Measurements from ENCODE around the gene PIPOX.
"Not testable (repeated sequence)": the region's sequence is repeated elsewhere in the genome, so short reads cannot be mapped to it uniquely, and the experiment has no call there.

PIPOX gene

DNA sequence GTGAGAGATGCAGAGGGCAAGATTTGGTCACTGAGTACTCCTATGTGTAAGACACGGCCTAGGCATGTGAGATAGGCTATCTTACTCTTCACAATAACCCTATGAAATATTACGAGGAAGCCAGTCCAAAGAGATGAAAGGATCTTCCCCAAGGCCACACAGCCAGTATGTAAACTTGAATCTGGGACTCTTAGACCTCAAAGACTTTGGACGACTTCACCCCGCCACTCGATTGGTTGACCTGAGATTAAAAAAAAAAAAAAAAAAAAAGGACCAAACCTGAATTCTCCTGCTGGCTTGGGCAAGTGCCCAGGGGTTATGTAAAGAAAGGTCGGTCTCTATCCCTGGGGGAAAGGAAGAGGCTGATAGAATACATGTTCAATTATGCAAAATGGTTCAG is 33.1 kb downstream of the PIPOX start:
- DNase-seq (ENCODE audit: low read depth), result no peak

DNA sequence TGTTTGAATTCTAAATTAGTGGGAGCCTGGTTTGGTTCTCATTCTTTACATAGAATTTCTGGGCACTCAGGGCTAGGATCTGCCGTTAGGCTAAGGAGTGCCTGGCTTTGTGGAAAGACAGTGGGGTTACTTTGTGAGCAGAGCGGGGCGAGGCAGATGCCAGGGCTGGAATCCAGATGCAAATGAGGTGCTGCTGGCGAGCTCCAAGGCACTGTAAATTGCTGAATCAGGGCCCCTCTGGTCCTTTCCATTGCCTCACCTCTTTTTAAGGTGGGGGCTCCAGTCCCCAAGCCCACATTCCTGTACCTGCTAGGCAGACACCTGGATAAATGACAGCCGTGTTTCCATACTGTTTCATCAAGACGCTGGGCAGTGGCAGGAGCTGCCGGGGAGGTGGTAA is 33.8 kb downstream of the PIPOX start:
- no peak for DNase-seq (ENCODE audit: low read depth)

DNA sequence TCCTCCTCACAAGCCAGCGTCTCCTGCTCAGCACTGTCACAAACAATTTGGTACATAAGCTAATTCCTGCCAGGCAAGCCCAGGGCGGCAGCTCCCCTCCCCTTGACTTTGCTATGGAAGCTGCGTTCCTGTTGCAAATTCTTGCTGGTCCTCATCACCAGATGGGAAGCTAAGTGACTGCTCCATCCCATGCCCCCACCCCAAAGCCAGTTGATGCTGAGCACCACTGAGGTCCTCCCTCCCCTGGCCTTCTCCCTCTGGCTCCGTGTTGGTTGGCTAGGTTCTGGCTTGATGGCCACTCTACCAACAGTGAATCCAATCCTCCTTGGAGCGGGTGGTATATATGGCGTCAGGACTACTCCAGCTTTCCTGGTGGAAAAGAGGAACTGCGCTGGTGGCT is 34.4 kb downstream of the PIPOX start:
- no peak for DNase-seq (ENCODE audit: low read depth)

DNA sequence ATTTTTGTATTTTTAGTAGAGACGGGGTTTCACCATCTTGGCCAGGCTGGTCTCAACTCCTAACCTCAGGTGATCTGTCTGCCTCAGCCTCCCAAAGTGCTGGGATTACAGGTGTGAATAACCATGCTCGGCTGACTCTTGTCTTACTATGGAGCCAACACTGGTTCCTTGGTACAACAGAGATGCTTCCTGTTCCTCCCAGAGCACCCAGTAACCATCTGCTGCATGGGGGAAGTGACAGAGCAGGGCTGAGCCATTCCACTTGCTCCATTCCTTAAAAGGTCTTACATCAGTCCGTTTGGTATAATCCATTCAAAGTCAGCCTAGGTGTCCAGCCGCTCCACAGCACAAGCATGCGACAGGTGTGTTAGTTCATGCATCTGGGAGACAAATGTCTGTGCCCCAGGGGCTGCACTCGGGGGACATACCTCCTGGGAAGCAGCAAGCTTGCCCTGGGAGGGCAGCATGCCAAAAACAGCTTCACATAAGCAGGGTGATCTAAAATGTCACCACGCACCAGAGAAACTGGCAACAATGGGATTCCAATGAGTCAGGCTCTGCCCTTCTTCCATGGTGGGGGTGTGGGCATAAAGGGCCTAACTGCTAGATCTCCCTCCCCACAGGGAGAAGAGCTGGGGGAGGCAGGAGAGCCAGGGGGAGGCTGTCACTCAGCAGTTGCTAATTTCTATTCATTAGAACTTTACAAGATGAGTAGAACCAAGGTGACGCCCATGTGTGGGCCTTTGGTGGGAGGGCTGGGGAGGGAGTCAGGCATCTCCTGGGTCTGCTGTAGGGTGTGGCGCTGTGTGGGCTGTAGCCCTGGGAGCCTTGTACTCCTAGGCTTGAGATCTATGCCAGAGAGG is 35.5 kb downstream of the PIPOX start:
- DNase-seq (ENCODE audit: low read depth), result no peak

DNA sequence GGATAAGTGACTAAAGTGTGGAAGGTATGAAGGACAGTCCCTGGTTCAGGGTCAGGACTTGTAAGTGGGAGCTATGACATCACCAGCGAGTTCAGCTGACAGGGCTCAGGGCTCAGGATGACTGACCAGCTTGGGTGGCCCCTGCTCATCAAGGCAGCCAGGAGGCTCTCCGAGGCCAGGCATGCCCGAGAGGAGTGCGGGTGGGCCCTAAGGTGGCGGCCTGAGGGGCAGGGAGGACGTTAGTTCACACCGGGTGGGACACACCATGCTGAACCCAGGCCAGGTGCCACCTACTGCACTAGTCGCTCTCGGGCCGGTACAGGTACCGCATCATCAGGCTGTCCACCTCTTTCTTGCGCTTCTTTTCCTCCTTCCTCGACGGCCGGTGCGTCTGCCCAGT is 36.5 kb downstream of the PIPOX start:
- no peak for DNase-seq (ENCODE audit: low read depth)

DNA sequence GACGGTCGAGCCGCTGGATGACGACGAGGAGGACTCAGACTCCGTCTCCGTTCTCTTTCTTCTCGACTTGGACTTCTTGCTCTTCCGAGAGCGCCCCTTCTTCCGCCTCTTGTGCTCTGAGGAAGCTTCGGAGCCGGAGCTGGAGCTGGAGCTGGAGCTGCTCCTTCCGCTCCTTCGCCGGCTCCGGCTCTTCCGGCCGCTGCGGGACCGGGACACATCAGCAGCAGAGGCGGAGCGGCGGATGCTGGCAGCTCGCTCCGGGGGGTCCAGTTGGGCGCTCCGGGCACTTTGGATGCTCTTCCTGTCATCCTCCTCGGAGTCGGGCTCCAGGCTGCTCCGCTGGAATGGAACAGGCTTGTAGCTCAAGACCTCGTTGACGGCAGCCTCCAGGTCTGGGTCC is 36.9 kb downstream of the PIPOX start:
- DNase-seq (ENCODE audit: low read depth), result no peak

DNA sequence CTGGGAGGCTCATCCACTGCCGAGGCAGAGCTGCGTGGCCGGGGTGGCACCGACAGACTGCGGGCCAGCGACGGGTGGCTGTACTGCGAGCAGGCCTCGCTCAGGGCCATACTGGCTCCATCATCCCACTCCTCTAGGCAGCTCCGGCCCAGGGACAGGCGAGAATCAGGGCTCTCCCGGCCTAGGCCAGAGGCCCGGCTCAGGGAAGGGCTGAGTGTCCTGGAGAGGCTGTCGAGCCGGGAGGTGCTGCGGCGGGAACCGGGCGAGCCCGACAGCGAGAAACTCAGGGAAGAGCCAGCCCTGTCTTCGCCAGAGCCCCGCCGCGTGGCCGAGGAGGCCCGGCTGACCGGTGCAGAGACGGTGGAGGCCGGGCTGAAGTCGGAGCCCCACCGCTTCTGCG is 37.4 kb downstream of the PIPOX start:
- DNase-seq (ENCODE audit: low read depth), result no peak

DNA sequence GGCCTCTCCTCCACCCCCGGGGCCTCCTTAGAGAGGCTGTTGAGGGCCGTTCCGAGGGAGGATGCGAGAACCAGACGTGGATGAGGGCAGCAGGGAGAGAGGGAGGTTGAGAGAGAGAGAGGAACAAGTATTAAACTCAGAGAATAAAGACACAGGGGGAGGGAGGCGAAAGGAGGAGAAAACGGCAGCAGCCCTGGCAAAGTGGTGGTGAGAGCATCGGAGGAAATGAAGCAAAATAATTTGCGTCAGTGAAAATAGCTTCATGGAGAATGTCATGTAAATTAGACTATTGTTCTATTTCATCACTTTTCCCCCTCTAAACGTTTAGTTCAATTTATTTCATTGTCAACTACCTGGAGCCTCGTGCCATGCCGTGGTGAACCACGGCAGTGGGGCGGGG is 38.0 kb downstream of the PIPOX start:
- no peak for DNase-seq (ENCODE audit: low read depth)

DNA sequence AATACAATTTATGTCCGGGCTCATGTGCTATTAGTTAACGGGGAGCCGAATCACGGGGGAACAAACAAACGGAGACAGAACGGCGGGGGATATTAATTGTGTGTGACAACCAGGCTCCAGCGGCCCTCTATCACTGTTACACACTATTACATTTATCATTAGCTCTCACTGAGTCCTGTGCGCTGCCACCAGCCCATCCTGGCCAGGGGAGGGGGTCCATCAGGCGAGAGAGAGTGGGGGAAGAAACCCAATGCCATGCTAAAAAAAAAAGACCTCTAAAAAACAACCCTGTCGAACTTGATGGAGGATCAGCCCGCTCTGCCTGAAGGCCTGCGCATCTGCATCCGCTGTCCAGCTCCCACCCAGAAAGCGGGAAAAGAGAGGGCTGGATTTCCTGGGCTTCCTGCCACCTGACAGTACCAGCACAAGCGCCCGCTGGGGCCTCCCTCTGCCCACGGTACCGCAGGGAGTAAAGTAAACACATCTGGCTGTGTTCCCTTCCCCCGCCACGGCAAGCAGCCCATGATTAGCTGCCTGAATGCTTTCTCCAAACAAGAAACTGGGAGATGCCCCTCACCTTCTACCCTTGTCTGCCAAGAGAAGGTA is 41.7 kb downstream of the PIPOX start:
- no peak for DNase-seq (ENCODE audit: low read depth)

DNA sequence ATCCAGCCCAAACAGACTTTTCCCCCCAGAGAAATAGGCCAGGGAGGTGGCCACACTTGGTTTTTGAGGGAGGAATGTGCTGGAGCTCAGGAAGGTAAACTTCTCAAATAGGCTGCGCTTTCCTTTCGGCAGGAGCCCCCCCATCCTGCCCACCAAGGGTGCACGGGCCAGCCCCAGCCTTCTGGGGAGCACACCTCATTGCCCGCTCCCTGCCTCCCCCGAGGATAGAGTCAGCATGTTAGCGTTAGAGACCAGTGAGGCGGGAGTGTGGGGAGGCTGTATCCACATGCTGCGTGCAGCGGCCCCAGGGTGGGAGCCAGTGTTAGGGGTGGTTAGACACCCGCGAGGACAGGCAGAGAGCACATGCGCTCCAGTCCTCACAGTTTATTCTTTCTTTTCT is 42.3 kb downstream of the PIPOX start:
- no peak for DNase-seq (ENCODE audit: low read depth)

DNA sequence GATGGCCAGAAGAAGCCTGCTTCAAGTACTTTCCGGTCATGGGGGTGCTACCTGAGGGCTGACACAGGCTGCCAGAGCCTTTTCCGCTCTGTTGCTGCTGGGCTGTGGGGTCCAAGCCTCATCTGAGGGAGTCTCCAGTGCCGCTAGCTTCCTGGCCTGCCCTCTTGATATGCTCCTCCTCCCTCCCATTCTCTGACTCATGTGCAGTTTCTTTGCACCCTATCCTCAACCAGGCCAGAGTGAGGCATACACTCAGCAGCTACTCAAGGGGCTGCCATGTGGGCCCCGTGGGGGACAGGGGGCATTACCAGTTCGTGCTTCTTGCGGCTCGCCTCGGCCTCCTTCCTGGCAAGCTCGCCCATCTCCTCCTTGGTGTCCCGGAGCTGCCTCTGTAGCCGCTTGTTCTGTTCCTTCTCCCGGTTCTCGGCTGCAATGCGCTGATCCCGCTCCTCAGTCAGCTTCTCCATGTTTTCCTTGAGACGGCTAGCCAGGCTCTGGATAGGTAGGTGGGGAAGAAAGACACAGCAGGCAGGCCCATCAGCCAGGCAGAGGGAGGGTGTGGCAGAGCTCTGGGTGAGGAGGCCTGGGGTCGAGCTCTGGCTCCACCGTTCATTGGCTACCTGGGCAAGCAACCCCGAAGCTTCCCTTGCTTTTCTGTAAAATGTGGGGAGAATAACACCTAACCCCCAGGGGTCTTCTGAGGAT is 43.8 kb downstream of the PIPOX start:
- no peak for DNase-seq (ENCODE audit: low read depth)

DNA sequence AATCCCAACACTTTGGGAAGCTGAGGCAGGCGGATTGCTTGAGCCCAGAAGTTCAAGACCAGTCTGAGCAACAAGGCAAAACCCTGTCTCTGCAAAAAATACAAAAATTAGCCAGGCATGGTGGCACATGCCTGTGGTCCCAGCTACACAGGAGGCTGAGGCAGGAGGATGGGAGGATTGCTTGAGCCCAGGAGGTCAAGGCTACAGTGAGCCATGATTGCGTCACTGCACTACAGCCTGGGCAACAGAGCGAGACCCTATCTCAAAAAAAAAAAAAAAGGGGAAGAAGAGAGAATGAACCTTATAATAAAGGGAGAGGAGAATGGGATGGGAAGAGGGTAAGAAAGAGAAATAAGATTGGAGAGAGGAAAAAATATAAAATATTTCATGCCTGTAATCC is 45.8 kb downstream of the PIPOX start:
- DNase-seq (ENCODE audit: low read depth), result not testable (repeated sequence)

DNA sequence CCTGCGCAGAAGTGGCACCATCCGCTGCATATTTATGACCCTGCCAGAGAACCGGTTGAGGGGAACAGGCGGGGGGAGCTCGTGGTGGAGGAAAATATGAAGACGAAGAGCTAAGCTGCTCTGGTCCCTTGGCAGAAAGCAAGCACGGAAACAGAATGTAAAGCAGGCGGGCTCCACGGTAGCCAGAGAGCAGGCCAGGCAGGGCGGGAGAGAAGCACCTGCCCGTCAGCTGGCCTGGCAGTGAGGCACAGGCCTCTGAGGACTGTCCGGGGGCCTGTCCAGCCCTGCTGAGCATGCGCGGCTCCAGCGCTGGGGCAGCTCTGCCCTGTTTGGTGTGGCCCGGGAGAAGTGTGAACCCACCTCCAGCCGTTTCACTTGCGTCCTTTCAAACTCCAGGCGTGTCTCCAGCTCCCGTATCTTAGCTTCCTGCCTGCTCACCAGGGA is 46.7 kb downstream of the PIPOX start:
- no peak for DNase-seq (ENCODE audit: low read depth)

DNA sequence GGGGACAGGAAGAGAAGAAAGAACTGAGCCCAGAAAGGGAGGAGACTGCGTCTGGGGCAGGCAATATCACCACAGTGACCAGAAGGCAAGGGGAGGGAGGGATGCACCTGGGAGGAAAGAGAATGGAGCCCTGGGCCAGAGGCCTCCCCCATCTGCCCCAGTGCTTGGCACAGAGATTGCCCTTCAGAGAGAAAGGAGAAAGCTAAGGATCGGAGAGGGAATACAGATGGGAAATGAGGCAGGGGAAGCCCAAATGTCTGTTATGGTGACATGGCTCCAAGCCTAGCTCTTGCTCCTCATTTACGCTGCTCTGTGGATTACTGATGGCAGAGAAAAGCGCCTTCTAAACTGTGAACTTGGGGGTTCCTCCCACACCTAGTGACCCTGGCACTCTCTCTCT is 47.2 kb downstream of the PIPOX start:
- no peak for DNase-seq (ENCODE audit: low read depth)

DNA sequence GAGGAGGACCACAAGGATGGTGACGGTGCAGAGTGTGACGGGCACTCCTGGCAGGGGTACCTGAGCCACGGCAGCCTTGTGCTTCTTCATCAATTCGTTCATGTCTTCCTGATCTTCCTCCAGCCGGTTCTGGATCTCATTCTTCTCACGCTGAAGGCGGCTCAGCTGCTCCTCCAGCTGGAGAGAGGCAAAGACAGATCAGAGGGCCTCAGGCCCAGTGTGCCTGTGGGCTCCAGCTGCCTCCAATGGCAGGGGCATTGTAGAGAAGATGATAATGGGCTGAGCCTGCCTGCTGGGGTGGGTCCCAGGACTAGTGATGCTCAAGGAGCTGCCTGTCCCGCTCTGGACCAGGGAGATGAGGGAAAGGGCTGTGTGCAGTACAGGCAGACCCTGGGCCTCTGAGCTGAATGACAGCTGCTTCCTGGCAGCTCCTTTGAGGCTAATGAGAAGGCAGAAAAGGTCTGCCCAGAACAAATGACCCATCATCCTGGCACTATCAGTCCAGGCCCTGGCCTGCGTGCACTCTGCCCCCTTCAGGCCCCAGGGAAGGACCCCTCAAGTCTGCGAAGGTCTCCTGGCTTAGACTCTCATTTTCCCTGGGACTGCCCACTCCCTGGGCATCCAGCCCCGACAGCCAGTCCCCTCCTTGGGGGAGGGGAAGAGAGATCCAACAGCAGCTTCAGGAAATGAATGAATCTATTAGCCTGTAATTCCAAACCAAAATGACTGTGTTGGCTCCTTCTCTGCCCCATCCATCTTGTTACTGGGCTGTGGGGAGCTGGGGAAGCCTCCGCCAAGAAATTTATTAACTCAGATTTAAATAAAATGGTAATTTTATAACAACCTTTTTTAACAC is 48.0 kb downstream of the PIPOX start:
- no peak for DNase-seq (ENCODE audit: low read depth)

DNA sequence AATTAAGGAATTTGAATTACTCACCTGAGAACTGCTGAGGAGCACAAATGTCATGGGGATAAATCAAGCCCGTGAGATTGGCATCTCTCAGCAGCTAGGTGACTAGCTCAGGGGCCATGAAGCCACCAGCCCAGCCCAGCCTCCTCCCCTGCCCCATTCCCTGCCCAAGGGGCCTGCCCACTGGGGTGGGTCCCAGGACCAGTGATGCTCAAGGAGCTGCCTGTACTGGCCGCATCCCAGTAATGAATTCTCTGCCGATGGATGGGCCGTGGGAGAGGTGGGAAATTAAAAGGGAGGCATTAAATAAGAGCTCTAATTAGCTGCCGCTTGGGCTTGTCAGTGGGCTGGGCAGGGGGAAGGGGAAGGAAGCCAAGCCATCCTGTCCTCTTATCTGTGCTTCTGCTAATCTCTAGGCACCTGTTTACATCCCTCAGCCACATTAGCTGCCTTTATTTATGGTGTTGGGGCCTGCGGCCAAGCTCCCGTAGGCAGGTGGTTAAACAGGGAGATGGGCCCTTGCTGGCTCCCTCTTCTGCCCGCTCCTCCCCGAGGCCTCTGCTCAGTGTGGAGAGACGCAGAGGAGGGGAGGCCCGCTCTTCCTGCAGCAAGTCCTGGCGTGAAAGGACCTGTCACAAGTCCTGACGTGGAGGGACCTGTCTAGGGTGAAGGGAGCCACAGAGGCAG is 48.8 kb downstream of the PIPOX start:
- DNase-seq (ENCODE audit: low read depth), result no peak

DNA sequence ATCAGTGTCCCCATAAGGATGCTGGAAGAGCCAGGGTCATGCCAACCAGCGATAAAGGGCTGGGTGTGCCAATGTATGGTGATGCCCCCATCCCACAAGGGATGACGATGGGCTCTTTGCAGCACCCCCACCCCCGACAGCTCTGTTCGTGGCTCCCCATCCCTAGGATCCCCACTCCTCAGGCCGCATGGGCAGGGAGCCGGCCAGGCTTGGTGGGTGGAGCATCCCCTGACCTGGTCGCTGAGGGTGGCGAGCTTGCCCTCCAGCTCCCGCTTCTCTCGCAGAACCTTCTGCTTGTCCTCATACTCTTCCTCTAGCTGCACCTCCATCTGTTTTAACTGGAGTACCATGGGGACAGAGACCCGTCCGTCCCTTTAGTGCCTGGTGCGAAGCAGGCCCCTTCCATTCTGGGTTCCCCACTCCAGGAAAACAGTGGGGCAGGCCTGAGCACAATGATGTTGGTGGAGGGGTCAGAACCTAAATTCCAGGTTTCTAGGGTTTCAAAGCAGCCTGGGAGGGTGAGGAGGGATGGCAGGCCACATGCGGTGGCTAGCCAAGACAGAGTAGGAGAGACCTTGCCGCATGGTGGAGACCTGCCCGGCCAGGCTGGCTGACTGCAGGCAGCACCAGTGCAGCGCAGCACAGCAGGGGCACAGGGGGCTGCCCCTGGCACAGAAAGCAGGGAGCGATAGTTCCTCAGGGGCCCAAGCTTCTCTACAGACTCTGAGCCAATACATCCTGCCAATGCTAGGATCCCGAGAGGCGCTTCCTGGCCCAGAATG is 50.3 kb downstream of the PIPOX start:
- no peak for DNase-seq (ENCODE audit: low read depth)

DNA sequence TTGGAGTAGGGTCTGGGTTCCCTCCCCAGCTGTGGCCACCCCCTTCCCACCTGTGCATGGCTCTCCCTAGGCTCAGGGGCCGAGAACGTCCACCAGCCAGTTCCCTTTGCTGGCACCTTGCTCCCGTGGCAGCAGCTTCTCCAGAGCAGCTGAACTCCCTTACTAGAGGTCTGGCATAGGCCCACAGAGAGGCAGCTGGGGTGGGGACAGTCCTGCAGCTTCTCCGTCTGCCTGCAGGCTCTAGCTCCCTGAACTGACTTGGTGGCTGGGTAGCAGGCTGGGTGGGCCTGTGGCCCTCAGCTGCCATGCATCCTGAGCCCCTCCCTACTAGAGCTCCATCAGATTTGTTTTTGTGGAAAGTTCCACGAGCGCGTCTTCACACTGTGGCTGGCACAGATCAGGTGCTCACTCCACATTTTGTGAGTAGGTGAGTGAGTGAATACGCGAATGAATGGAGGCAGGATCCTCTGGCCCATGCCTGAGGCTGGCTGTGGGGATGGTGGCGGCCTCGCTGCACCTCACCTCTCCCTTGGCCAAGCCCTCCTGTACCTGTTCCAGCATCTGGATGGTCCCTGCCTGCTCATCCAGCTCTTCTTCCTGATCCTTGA is 51.3 kb downstream of the PIPOX start:
- DNase-seq (ENCODE audit: low read depth), result no peak

DNA sequence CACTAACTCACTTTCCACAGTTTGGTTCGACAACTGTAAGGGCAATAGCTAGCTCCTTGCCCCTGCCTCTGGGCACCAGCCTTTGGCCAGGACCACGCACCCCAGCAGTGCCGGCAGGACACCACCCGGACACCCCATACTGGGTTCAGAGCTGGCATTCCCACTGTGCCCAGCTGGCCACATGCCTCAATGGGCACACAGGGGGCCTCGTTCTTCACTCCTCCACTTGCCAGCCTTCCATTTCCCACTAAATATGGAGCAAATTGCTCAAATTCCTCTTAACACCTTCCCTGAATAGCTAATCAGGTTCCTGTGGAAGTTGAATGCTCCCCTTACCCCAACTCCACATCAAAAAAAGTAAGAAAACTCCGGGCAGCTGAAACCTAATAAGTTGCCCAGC is 52.5 kb downstream of the PIPOX start:
- DNase-seq (ENCODE audit: low read depth), result no peak

DNA sequence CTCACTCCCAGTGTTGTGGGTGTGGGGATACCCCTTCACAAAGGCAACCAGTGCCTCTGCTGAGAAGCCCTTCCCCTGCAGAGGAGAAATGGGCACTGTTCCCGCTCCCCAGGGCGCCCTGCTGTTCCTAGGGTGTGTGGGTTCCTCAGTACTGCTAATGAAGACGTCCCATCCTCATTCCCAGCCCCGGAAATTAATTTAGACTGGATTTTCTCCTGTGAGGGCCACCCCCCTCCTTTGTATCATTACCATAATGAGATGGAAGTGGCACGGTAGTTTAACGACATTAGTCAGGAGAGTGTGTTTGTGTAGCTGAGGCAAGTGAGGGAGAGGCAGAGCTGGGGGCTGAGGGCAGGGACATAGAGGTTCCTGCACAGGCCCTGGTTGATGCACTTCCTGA is 53.2 kb downstream of the PIPOX start:
- no peak for DNase-seq (ENCODE audit: low read depth)

Measured in stimulated activated CD8-positive, alpha-beta memory T cell treated with anti-CD3 and anti-CD28 coated beads, Interleukin-4, amount 100 ng/mL, for 24 hours (primary cell).